Measurements from ENCODE around the gene BCAS3.

The BCAS3 gene

GRCh38 chr17:61209525-61209924 is 531.9 kb downstream of the BCAS3 start:
- no peak for DNase-seq

- no peak for DNase-seq
These were observed 533.6 kb downstream of the BCAS3 start for GRCh38 chr17:61211236-61211635.

GRCh38 chr17:61212655-61213054 is 535.0 kb downstream of the BCAS3 start:
- DNase-seq: no peak

- no peak for DNase-seq
These were observed 537.1 kb downstream of the BCAS3 start for GRCh38 chr17:61214753-61215152.

- DNase-seq: no peak
These were observed 538.4 kb downstream of the BCAS3 start for GRCh38 chr17:61216066-61216465.

GRCh38 chr17:61217878-61218437 is 540.3 kb downstream of the BCAS3 start:
- no peak for DNase-seq

GRCh38 chr17:61218438-61218837 is 540.8 kb downstream of the BCAS3 start:
- DNase-seq: peak; percentile 68

GRCh38 chr17:61219460-61219859 is 541.8 kb downstream of the BCAS3 start:
- no peak for DNase-seq

GRCh38 chr17:61221181-61221580 is 543.5 kb downstream of the BCAS3 start:
- no peak for DNase-seq

- DNase-seq: peak; percentile 15
These were observed 544.2 kb downstream of the BCAS3 start for GRCh38 chr17:61221597-61222471.

- no peak for DNase-seq
These were observed 546.1 kb downstream of the BCAS3 start for GRCh38 chr17:61223725-61224124.

- DNase-seq: no peak
These were observed 547.7 kb downstream of the BCAS3 start for GRCh38 chr17:61225178-61225882.

GRCh38 chr17:61227866-61228265 is 550.2 kb downstream of the BCAS3 start:
- no peak for DNase-seq

GRCh38 chr17:61230461-61230860 is 552.8 kb downstream of the BCAS3 start:
- DNase-seq: no peak

- DNase-seq: no peak
These were observed 553.5 kb downstream of the BCAS3 start for GRCh38 chr17:61230972-61231820.

GRCh38 chr17:61232871-61233270 is 555.2 kb downstream of the BCAS3 start:
- DNase-seq: no peak

- peak; percentile 42 for DNase-seq
These were observed 556.5 kb downstream of the BCAS3 start for GRCh38 chr17:61233991-61234750.

GRCh38 chr17:61235001-61235826 is 557.6 kb downstream of the BCAS3 start:
- no peak for DNase-seq

GRCh38 chr17:61235827-61236197 is 558.2 kb downstream of the BCAS3 start:
- DNase-seq: no peak

- no peak for DNase-seq
These were observed 559.6 kb downstream of the BCAS3 start for GRCh38 chr17:61237275-61237674.

- no peak for DNase-seq
These were observed 560.8 kb downstream of the BCAS3 start for GRCh38 chr17:61238455-61238933.
